Measurements from ENCODE around the gene OR8J3.

DNA sequence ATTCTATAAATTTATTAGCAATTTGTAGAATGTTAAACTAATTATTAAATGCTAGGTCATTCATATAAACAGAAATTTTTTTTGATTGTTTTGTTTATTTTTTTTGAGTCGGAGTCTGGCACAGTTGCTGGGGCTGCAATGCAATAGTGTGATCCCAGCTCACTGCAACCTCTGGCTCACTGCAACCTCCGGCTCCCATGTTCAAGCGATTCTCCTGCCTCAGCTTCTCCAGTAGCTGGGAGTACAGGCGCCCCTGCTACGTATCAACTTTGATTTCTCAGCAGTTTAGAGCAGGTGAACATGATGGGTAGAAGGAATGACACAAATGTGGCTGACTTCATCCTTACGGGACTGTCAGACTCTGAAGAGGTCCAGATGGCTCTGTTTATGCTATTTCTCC is 17.9 kb downstream of the OR8J3 start, which contains the start of gene OR8H3:
- TF ChIP-seq, protein P1, sequence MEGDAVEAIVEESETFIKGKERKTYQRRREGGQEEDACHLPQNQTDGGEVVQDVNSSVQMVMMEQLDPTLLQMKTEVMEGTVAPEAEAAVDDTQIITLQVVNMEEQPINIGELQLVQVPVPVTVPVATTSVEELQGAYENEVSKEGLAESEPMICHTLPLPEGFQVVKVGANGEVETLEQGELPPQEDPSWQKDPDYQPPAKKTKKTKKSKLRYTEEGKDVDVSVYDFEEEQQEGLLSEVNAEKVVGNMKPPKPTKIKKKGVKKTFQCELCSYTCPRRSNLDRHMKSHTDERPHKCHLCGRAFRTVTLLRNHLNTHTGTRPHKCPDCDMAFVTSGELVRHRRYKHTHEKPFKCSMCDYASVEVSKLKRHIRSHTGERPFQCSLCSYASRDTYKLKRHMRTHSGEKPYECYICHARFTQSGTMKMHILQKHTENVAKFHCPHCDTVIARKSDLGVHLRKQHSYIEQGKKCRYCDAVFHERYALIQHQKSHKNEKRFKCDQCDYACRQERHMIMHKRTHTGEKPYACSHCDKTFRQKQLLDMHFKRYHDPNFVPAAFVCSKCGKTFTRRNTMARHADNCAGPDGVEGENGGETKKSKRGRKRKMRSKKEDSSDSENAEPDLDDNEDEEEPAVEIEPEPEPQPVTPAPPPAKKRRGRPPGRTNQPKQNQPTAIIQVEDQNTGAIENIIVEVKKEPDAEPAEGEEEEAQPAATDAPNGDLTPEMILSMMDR (IDR thresholded peaks at IDR 0.05 in 2 of 3, conservative IDR thresholded peaks at IDR 0.05 in 1 of 3; ENCODE audit: control insufficient read depth in 2 of 3, extremely low read depth in 1 of 3, insufficient read depth in 1 of 3, low read depth in 3 of 3, low read length in 3 of 3), result no peak
- TF ChIP-seq EZH2 (IDR thresholded peaks at IDR 0.05; ENCODE audit: borderline replicate concordance, control insufficient read depth, low read depth, low read length) (no peak), SMAD1 (IDR thresholded peaks at IDR 0.05; ENCODE audit: low read depth, partially characterized antibody) (no peak), RAD21 (IDR thresholded peaks at IDR 0.05; ENCODE audit: insufficient read depth, low read depth, low read length) (no peak), PAX5 (IDR thresholded peaks at IDR 0.05; ENCODE audit: borderline replicate concordance, low read depth, low read length) (no peak), NRF1 (conservative IDR thresholded peaks at IDR 0.05; ENCODE audit: low read depth, low read length) (no peak), CEBPB (IDR thresholded peaks at IDR 0.05; ENCODE audit: borderline replicate concordance in 1 of 2, low read depth in 2 of 2, low read length in 2 of 2) (no peak), ZSCAN29 (IDR thresholded peaks at IDR 0.05) (no peak), HCFC1 (IDR thresholded peaks at IDR 0.05; ENCODE audit: low read length) (no peak), FOXM1 (IDR thresholded peaks at IDR 0.05; ENCODE audit: low read depth, low read length) (no peak)
- TF ChIP-seq, protein P2, sequence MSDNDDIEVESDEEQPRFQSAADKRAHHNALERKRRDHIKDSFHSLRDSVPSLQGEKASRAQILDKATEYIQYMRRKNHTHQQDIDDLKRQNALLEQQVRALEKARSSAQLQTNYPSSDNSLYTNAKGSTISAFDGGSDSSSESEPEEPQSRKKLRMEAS (IDR thresholded peaks at IDR 0.05; ENCODE audit: low read depth, low read length), result no peak
- TF ChIP-seq, protein P3, sequence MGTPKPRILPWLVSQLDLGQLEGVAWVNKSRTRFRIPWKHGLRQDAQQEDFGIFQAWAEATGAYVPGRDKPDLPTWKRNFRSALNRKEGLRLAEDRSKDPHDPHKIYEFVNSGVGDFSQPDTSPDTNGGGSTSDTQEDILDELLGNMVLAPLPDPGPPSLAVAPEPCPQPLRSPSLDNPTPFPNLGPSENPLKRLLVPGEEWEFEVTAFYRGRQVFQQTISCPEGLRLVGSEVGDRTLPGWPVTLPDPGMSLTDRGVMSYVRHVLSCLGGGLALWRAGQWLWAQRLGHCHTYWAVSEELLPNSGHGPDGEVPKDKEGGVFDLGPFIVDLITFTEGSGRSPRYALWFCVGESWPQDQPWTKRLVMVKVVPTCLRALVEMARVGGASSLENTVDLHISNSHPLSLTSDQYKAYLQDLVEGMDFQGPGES (IDR thresholded peaks at IDR 0.05), result no peak
- TF ChIP-seq, protein P4, sequence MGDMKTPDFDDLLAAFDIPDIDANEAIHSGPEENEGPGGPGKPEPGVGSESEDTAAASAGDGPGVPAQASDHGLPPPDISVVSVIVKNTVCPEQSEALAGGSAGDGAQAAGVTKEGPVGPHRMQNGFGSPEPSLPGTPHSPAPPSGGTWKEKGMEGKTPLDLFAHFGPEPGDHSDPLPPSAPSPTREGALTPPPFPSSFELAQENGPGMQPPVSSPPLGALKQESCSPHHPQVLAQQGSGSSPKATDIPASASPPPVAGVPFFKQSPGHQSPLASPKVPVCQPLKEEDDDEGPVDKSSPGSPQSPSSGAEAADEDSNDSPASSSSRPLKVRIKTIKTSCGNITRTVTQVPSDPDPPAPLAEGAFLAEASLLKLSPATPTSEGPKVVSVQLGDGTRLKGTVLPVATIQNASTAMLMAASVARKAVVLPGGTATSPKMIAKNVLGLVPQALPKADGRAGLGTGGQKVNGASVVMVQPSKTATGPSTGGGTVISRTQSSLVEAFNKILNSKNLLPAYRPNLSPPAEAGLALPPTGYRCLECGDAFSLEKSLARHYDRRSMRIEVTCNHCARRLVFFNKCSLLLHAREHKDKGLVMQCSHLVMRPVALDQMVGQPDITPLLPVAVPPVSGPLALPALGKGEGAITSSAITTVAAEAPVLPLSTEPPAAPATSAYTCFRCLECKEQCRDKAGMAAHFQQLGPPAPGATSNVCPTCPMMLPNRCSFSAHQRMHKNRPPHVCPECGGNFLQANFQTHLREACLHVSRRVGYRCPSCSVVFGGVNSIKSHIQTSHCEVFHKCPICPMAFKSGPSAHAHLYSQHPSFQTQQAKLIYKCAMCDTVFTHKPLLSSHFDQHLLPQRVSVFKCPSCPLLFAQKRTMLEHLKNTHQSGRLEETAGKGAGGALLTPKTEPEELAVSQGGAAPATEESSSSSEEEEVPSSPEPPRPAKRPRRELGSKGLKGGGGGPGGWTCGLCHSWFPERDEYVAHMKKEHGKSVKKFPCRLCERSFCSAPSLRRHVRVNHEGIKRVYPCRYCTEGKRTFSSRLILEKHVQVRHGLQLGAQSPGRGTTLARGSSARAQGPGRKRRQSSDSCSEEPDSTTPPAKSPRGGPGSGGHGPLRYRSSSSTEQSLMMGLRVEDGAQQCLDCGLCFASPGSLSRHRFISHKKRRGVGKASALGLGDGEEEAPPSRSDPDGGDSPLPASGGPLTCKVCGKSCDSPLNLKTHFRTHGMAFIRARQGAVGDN (IDR thresholded peaks at IDR 0.05), result no peak

All from GM12878 (cell line).